H9 (cell line): ENCODE measurements around the gene LMLN. TPM values are rescaled to one million over a fixed set of nuclear protein-coding genes. Genes with fewer than 3 reads are reported as not detected.

ENCODE experiments used
- DNase-seq: peaks from one replicate; pipeline ENCODE4 v3.0.0-alpha.2; 2017
- H2AFZ ChIP-seq: one replicate; pipeline ENCODE4 v1.6.1; 2013; ENCODE audit warnings: mild to moderate bottlenecking, low read length, control low read depth, moderate library complexity
- H2AK5ac ChIP-seq: 2 replicates; pipeline ENCODE4 v1.6.1; 2013; ENCODE audit warnings: low read length, control low read depth, mixed read lengths; ENCODE audit not compliant: insufficient read length
- H2BK120ac ChIP-seq: one replicate; pipeline ENCODE4 v1.6.1; 2013; ENCODE audit warnings: low read depth, mild to moderate bottlenecking, low read length, control low read depth, inconsistent platforms; ENCODE audit not compliant: poor library complexity, severe bottlenecking
- H2BK12ac ChIP-seq: 2 replicates; pipeline ENCODE4 v1.6.1; 2013; ENCODE audit warnings: low read length, control low read depth, mixed read lengths, low read depth; ENCODE audit not compliant: insufficient read length
- H2BK15ac ChIP-seq: 2 replicates; pipeline ENCODE4 v1.6.1; 2013; ENCODE audit warnings: low read depth, low read length, control low read depth
- H2BK20ac ChIP-seq: one replicate; pipeline ENCODE4 v1.6.1; 2013; ENCODE audit warnings: low read depth, mild to moderate bottlenecking, low read length, control low read depth, inconsistent platforms; ENCODE audit not compliant: poor library complexity, severe bottlenecking
- H2BK5ac ChIP-seq: 2 replicates; pipeline ENCODE4 v1.6.1; 2013; ENCODE audit warnings: low read length, control low read depth, mixed read lengths; ENCODE audit not compliant: insufficient read length
- H3K14ac ChIP-seq: 2 replicates; pipeline ENCODE4 v1.6.1; 2013; ENCODE audit warnings: low read length, control low read depth; ENCODE audit not compliant: insufficient read depth
- H3K18ac ChIP-seq: 2 replicates; pipeline ENCODE4 v1.6.1; 2013; ENCODE audit warnings: low read depth, mild to moderate bottlenecking, mixed read lengths, low read length, control low read depth; ENCODE audit not compliant: insufficient read length
- H3K23ac ChIP-seq: 2 replicates; pipeline ENCODE4 v1.6.1; 2013; ENCODE audit warnings: low read length, control low read depth, mixed read lengths, low read depth; ENCODE audit not compliant: insufficient read length
- H3K23me2 ChIP-seq: 2 replicates; pipeline ENCODE4 v1.6.1; 2013; ENCODE audit warnings: low read depth, mild to moderate bottlenecking, mixed read lengths, low read length, control low read depth; ENCODE audit not compliant: insufficient read length, poor library complexity, severe bottlenecking
- H3K27ac ChIP-seq: 2 replicates; pipeline ENCODE4 v1.5.1; 2013; ENCODE audit warnings: low read length, control low read depth, mixed read lengths, low read depth; ENCODE audit not compliant: insufficient read length
- H3K27me3 ChIP-seq: 2 replicates; pipeline ENCODE4 v1.6.1; 2013; ENCODE audit warnings: low read length, control low read depth, inconsistent platforms; ENCODE audit not compliant: insufficient read depth
- H3K4ac ChIP-seq: 2 replicates; pipeline ENCODE4 v1.6.1; 2013; ENCODE audit warnings: low read depth, mild to moderate bottlenecking, control low read depth, inconsistent platforms, low read length, moderate library complexity
- H3K4me1 ChIP-seq: 2 replicates; pipeline ENCODE4 v1.6.1; 2013; ENCODE audit warnings: low read length, control low read depth, inconsistent platforms; ENCODE audit not compliant: insufficient read depth
- H3K4me2 ChIP-seq: 2 replicates; pipeline ENCODE4 v1.6.1; 2013; ENCODE audit warnings: low read length, control low read depth, mixed read lengths; ENCODE audit not compliant: insufficient read length, insufficient read depth
- H3K56ac ChIP-seq: 2 replicates; pipeline ENCODE4 v1.6.1; 2013; ENCODE audit warnings: low read depth, mild to moderate bottlenecking, mixed read lengths, low read length, control low read depth; ENCODE audit not compliant: insufficient read length
- H3K79me1 ChIP-seq: 2 replicates; pipeline ENCODE4 v1.6.1; 2013; ENCODE audit warnings: low read depth, mild to moderate bottlenecking, moderate library complexity, low read length, control low read depth, inconsistent platforms; ENCODE audit not compliant: insufficient read depth, poor library complexity, severe bottlenecking
- H3K79me2 ChIP-seq: 2 replicates; pipeline ENCODE4 v1.6.1; 2013; ENCODE audit warnings: low read length, control low read depth, inconsistent platforms; ENCODE audit not compliant: insufficient read depth
- H3K9ac ChIP-seq: 2 replicates; pipeline ENCODE4 v1.6.1; 2013; ENCODE audit warnings: low read length, control low read depth, mixed read lengths; ENCODE audit not compliant: insufficient read length; ENCODE audit errors: extremely low read depth
- H3K9me3 ChIP-seq: one replicate; pipeline ENCODE4 v1.6.1; 2013; ENCODE audit warnings: low read depth, low read length, inconsistent platforms; ENCODE audit not compliant: control insufficient read depth
- H3T11ph ChIP-seq: one replicate; pipeline ENCODE4 v1.6.1; 2013; ENCODE audit warnings: mild to moderate bottlenecking, low read length, control low read depth, inconsistent platforms
- H4K20me1 ChIP-seq: one replicate; pipeline ENCODE4 v1.6.1; 2013; ENCODE audit not compliant: control insufficient read depth, insufficient read length, insufficient read depth
- H4K5ac ChIP-seq: 2 replicates; pipeline ENCODE4 v1.6.1; 2013; ENCODE audit warnings: low read depth, mild to moderate bottlenecking, mixed read lengths, low read length, control low read depth; ENCODE audit not compliant: insufficient read length
- H4K8ac ChIP-seq: replicated peaks from 2 replicates; pipeline ENCODE4 v1.6.1; 2013; ENCODE audit warnings: low read length, control low read depth, mixed read lengths, low read depth; ENCODE audit not compliant: insufficient read length
- H4K91ac ChIP-seq: 2 replicates; pipeline ENCODE4 v1.6.1; 2013; ENCODE audit warnings: low read depth, mild to moderate bottlenecking, moderate library complexity, mixed read lengths, low read length, control low read depth; ENCODE audit not compliant: insufficient read length
- H3K27ac Mint-ChIP-seq, 3 experiments: 2 replicates in 2 of 3; 3 replicates in 1 of 3; pipeline ENCODE4 v1.8.0; 2020 to 2021; ENCODE audit warnings: mixed read lengths in 3 of 3, mild to moderate bottlenecking in 1 of 3, moderate library complexity in 1 of 3
- H3K27me3 Mint-ChIP-seq: 2 replicates; pipeline ENCODE4 v1.8.0; 2021; ENCODE audit warnings: low read depth, mild to moderate bottlenecking, moderate library complexity, mixed read lengths
- H3K36me3 Mint-ChIP-seq, 3 experiments: 2 replicates in 2 of 3; 3 replicates in 1 of 3; pipeline ENCODE4 v1.8.0; 2020 to 2021; ENCODE audit warnings: low read depth in 3 of 3, mixed read lengths in 3 of 3; ENCODE audit not compliant: insufficient read depth in 1 of 3
- H3K4me1 Mint-ChIP-seq, 2 experiments: 2 replicates each; pipeline ENCODE4 v1.8.0; 2020; ENCODE audit warnings: mixed read lengths in 2 of 2
- H3K4me3 Mint-ChIP-seq, 2 experiments: 2 replicates in 1 of 2; 3 replicates in 1 of 2; pipeline ENCODE4 v1.8.0; 2020 to 2021; ENCODE audit warnings: mild to moderate bottlenecking in 2 of 2, mixed read lengths in 2 of 2, moderate library complexity in 1 of 2
- H3K9me3 Mint-ChIP-seq, 2 experiments: 2 replicates in 1 of 2; 3 replicates in 1 of 2; pipeline ENCODE4 v1.8.0; 2020; ENCODE audit warnings: mild to moderate bottlenecking in 2 of 2, mixed read lengths in 2 of 2, moderate library complexity in 1 of 2
- CTCF ChIP-seq: fragments of 200-600 bp; sonication (generic); conservative IDR thresholded peaks from 3 replicates; pipeline ENCODE4 v1.8.0; 2021; ENCODE audit warnings: antibody characterized with exemption, mild to moderate bottlenecking
- whole genome bisulfite sequencing: extraction: QIAGEN DNeasy Blood & Tissue Kit; methylation state at CpG from one replicate; pipeline ENCODE4 v1.1.7; 2013; ENCODE audit warnings: missing lambda C conversion rate, low lambda C conversion rate, mixed read lengths; ENCODE audit not compliant: insufficient read length; ENCODE audit errors: extremely low coverage; 5-methylcytosine and 5-hydroxymethylcytosine counted together
- total RNA-seq: library from RNA; stranded (reverse); gene quantifications from 2 replicates; pipeline ENCODE4 v1.2.1, GENCODE V29; 2021

LMLN gene
- total RNA-seq, 1 experiment from 2014 or later: 3.8 TPM

GRCh38 chr3:198067416-198067815 lies 107.4 kb downstream of the LMLN start:
- Histone ChIP-seq H4K20me1 (no peaks in the 10 kb centered on the region), H3K4me1 (no peaks in the 10 kb centered on the region), H3K27me3 (no peaks in the 10 kb centered on the region), H2BK5ac (no peak overlapping the region), H2BK15ac (no peak overlapping the region), H4K8ac (no peak overlapping the region), H3K9me3 (no peaks in the 10 kb centered on the region), H3K4ac (no peak overlapping the region), H3T11ph (no peak overlapping the region), H2AFZ (no peak overlapping the region), H3K23me2 (no peaks in the 10 kb centered on the region), H2BK120ac (no peak overlapping the region), H3K79me2 (no peaks in the 10 kb centered on the region), H2AK5ac (no peak overlapping the region), H2BK12ac (no peak overlapping the region), H2BK20ac (no peak overlapping the region), H4K5ac (no peak overlapping the region), H3K18ac (no peak overlapping the region), H3K23ac (no peak overlapping the region), H3K79me1 (no peaks in the 10 kb centered on the region), H3K4me2 (no peak overlapping the region), H3K9ac (no peak overlapping the region), H4K91ac (no peak overlapping the region), H3K56ac (no peak overlapping the region), H3K14ac (no peak overlapping the region), H3K27ac (no peak overlapping the region)
- TF ChIP-seq CTCF: no peak
- Mint-ChIP-seq H3K27ac (no peak overlapping the region), H3K9me3 (no peaks in the 10 kb centered on the region), H3K36me3 (no peaks in the 10 kb centered on the region), H3K4me1 (peaks cover 10 to 11% of the 10 kb centered on the region in 2 experiments), H3K4me3 (no peak overlapping the region), H3K27me3 (peaks cover 9% of the 10 kb centered on the region)
- WGBS: no CpG with 5 or more reads among the region's 2 CpGs
- no peak for DNase-seq
